Esophagus squamous epithelium (tissue), 5 donors: Measurements from ENCODE around the gene RABGAP1L. TPM values are rescaled to one million over a fixed set of nuclear protein-coding genes. Genes with fewer than 3 reads are reported as not detected.

Experiments used
- DNase-seq: peaks from one replicate; lab custom pipeline; 2025; lab: John Stamatoyannopoulos, UW
- H3K27ac ChIP-seq, 4 donors: fragments of 200-600 bp; sonication (generic); one replicate each; pipeline ENCODE4 v1.5.1; 2016 to 2019; ENCODE audit warnings: mild to moderate bottlenecking in 1 of 4
- H3K27me3 ChIP-seq, 4 donors: fragments of 200-600 bp; sonication (generic); 1 replicate in 3 of 4; 2 replicates in 1 of 4; pipeline versions ENCODE4 v1.5.1 to v1.6.0; 2017 to 2021; ENCODE audit warnings: antibody characterized with exemption in 1 of 4
- H3K36me3 ChIP-seq, 3 donors: fragments of 200-600 bp; sonication (generic); one replicate each; pipeline ENCODE4 v1.5.1; 2016 to 2019
- H3K4me1 ChIP-seq, 3 donors: fragments of 200-600 bp; sonication (generic); one replicate each; pipeline ENCODE4 v1.5.1; 2017 to 2019
- H3K4me3 ChIP-seq, 4 donors: fragments of 200-600 bp; sonication (generic); 1 replicate in 3 of 4; 2 replicates in 1 of 4; pipeline ENCODE4 v1.5.1; 2016 to 2019; ENCODE audit warnings: mild to moderate bottlenecking in 2 of 4, moderate library complexity in 1 of 4
- H3K9me3 ChIP-seq, 3 donors: fragments of 200-600 bp; sonication (generic); one replicate each; pipeline ENCODE4 v1.5.1; 2016 to 2019
- POLR2A ChIP-seq, 4 donors: fragments of 450-650 bp; IDR thresholded peaks; one replicate each; pipeline ENCODE4 v1.6.1; 2017; ENCODE audit warnings: antibody characterized with exemption in 4 of 4, mild to moderate bottlenecking in 4 of 4, moderate library complexity in 3 of 4
- WGBS, 2 donors: methylation state at CpG; one replicate each; pipeline ENCODE4 v1.1.5; 2018; 5-methylcytosine and 5-hydroxymethylcytosine counted together
- intact Hi-C: fragments of 100-400 bp; cut with DNase I; formaldehyde crosslinking; loops from one replicate; pipeline ENCODE4 v1.15.0; 2022
- total RNA-seq, 4 donors: library from RNA; depleted of rRNA; stranded (reverse); fragments of >200 nt; gene quantifications; one replicate each; pipeline ENCODE4 v1.1.0, GENCODE V29; 2016
- TF ChIP-seq, protein P1 (sequence below), 6 experiments: fragments of 450-650 bp in 4 of 6; fragments of 200-600 bp in 2 of 6; sonication (generic) in 2 of 6; IDR thresholded peaks; one replicate each; pipeline ENCODE4 v1.5.1; 2016 to 2019; ENCODE audit warnings: antibody characterized with exemption in 6 of 6, mild to moderate bottlenecking in 4 of 6, moderate library complexity in 4 of 6
- donor health status: DM: yes; HTN: yes; CAD: no.

Gene RABGAP1L
- total RNA-seq, 4 donors from 2014 or later = 35.7 to 45.6 (median 41.0) TPM

DNA sequence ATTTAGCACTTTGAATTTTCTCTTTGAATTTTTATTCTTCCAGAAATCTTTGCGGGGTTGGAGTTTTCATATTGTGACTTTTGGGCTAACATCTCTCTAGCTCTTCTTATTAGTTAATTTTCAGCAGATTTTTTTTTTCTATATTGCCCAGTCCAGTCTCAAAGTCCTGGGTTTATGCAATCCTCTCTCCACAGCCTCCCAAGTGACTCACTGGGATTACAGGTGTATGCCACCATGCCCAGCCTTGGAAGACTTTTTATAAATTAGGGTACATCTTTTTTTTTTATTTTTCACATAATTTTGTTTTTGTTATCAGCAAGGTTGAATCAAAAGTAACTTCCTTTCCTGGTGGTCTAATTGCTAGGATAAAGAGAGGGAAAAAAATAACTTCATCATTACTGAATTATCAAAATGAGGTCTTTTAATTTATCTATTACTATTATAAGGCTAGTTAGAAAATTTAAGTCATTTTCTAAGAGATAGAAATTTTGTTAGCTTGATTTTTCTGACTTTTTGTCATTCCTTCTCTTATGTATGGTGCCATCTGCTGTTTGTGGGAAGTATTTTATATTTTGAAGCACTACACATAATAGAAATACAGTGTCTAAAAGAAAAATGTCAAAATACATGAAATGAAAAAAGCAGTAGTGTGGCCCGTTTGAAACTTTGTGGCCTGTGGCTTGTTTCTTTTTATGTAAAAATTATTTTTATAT is 567.0 kb downstream of the RABGAP1L start:
- Histone ChIP-seq H3K27me3 (no peaks in the 10 kb centered on the region), H3K27ac (no peak overlapping the region), H3K4me3 (no peak overlapping the region), H3K36me3 (no peaks in the 10 kb centered on the region), H3K4me1 (no peaks in the 10 kb centered on the region), H3K9me3 (no peaks in the 10 kb centered on the region)
- TF ChIP-seq POLR2A (IDR thresholded peaks at IDR 0.05) = no peak
- TF ChIP-seq, protein P1, sequence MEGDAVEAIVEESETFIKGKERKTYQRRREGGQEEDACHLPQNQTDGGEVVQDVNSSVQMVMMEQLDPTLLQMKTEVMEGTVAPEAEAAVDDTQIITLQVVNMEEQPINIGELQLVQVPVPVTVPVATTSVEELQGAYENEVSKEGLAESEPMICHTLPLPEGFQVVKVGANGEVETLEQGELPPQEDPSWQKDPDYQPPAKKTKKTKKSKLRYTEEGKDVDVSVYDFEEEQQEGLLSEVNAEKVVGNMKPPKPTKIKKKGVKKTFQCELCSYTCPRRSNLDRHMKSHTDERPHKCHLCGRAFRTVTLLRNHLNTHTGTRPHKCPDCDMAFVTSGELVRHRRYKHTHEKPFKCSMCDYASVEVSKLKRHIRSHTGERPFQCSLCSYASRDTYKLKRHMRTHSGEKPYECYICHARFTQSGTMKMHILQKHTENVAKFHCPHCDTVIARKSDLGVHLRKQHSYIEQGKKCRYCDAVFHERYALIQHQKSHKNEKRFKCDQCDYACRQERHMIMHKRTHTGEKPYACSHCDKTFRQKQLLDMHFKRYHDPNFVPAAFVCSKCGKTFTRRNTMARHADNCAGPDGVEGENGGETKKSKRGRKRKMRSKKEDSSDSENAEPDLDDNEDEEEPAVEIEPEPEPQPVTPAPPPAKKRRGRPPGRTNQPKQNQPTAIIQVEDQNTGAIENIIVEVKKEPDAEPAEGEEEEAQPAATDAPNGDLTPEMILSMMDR (IDR thresholded peaks at IDR 0.05) = peak in 4 of 6 experiments; percentile 28 to 58 (median 40)
- intact Hi-C loops = no loop called here
- 59 to 60% methylated on average over 2 of the region's 2 CpGs for WGBS, 2 donors
- DNase-seq = no peak

- no peak overlapping the region for H3K4me3 ChIP-seq
- intact Hi-C loops = no loop called here
- no peaks in the 10 kb centered on the region for H3K9me3 ChIP-seq
- DNase-seq = no peak
- no peak overlapping the region for H3K27ac ChIP-seq
- no peaks in the 10 kb centered on the region for H3K27me3 ChIP-seq
- no peaks in the 10 kb centered on the region for H3K36me3 ChIP-seq
- TF ChIP-seq, protein P1 (IDR thresholded peaks at IDR 0.05) = no peak
- no peak for TF ChIP-seq POLR2A (IDR thresholded peaks at IDR 0.05)
- 71% methylated on average over 4 of the region's 4 CpGs for WGBS, 2 donors
- no peaks in the 10 kb centered on the region for H3K4me1 ChIP-seq
These were observed 567.7 kb downstream of the RABGAP1L start for GRCh38 chr1:174726880-174727585.

GRCh38 chr1:174734270-174734669 is 575.0 kb downstream of the RABGAP1L start:
- no peak for DNase-seq
- Histone ChIP-seq H3K36me3 (no peaks in the 10 kb centered on the region), H3K27ac (no peak overlapping the region), H3K4me1 (peaks cover 0 to 2% (median 0%) of the 10 kb centered on the region in 3 donors), H3K27me3 (no peaks in the 10 kb centered on the region), H3K9me3 (no peaks in the 10 kb centered on the region), H3K4me3 (no peak overlapping the region)
- intact Hi-C loops = no loop called here
- TF ChIP-seq POLR2A (IDR thresholded peaks at IDR 0.05) = no peak
- TF ChIP-seq, protein P1 (IDR thresholded peaks at IDR 0.05) = no peak
- WGBS, 2 donors = 96 to 100% methylated on average over 2 of the region's 2 CpGs

DNA sequence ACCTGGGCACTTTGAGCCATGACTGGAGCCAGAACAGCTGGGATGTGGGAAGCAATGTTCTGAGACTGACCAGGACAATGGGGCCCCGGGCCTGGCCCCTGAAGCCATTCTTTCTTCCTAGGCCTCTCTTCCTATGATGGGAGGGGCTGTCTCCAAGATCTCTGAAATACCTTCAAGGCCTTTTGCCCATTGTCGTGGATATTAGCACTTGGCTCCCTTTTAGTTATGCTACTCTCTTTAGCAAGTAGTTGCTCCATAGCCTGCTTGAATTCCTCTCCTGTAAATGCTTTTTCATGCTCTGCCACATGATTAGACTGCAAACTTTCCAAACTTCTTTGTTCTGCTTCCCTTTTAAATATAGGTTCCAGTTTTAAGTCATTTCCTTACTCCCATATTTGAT is 577.5 kb downstream of the RABGAP1L start:
- DNase-seq = no peak
- intact Hi-C loops = no loop called here
- WGBS, 2 donors = 81 to 100% methylated on average over 2 of the region's 2 CpGs
- TF ChIP-seq, protein P1 (IDR thresholded peaks at IDR 0.05) = no peak
- no peak for TF ChIP-seq POLR2A (IDR thresholded peaks at IDR 0.05)
- no peaks in the 10 kb centered on the region for H3K27me3 ChIP-seq
- H3K36me3 ChIP-seq = no peaks in the 10 kb centered on the region
- H3K4me3 ChIP-seq = no peak overlapping the region
- H3K27ac ChIP-seq = no peak overlapping the region
- no peaks in the 10 kb centered on the region for H3K9me3 ChIP-seq
- peaks cover 0 to 12% (median 0%) of the 10 kb centered on the region in 3 donors for H3K4me1 ChIP-seq
